BE2C (cell line): ENCODE results near the gene KRT2.

ENCODE experiments used
- DNase-seq: peaks from one replicate; pipeline ENCODE4 v3.0.0-alpha.2; 2020
- H3K27me3 ChIP-seq: fragments of 250-450 bp; sonication (Bioruptor Pico); 2 replicates; pipeline ENCODE4 v1.5.1; 2020; ENCODE audit warnings: mild to moderate bottlenecking
- H3K36me3 ChIP-seq: fragments of 250-450 bp; sonication (Bioruptor Pico); 2 replicates; pipeline ENCODE4 v1.5.1; 2020; ENCODE audit warnings: mild to moderate bottlenecking
- H3K4me1 ChIP-seq: fragments of 250-450 bp; sonication (Bioruptor Pico); 2 replicates; pipeline ENCODE4 v1.5.1; 2020
- H3K4me3 ChIP-seq: 2 replicates; pipeline ENCODE4 v1.5.1; 2011; ENCODE audit warnings: low read depth, low read length
- H3K9me3 ChIP-seq: fragments of 250-450 bp; sonication (Bioruptor Pico); 2 replicates; pipeline ENCODE4 v1.5.1; 2020
- TF ChIP-seq, protein P1 (sequence below): IDR thresholded peaks from 2 replicates; pipeline ENCODE4 v1.5.1; 2012; ENCODE audit warnings: mild to moderate bottlenecking, low read depth, low read length

KRT2 gene

DNA sequence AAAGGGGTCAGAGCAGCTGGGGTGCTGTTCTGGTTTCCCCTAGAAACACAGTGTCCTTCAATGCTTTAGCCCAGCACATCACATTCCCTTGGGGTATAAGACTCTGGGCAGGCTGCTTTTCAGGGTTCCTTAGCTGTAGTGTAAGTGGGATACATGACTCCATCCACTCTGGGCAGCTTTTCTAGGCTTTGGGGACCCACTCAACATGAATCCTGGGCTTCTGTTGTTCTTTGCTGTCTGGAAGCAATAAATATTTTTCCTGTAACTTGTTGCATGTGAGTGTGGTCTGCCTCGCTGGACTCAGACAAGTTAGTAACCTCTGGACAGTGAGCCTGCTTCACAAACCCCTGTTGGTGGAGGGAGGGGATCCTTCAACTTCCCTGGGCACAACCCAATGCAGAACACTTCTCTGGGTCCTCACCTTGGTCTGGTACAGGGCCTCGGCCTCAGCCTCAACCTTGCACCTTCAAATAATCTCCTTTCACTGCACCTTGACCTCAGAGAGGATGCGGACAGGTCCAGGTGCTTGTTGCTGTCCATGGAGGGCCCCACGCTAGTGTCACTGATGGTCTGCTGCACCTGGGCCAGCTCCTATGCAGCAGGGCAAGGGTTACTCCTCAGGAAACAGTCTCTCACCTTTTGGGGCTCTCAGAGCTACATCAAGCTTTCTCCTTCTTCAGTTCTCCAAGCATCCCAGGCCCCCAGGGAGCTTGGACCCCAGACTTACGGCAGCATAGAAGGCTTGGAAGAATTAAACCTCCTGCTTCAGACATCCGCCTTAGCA is 20.1 kb downstream of the KRT2 start:
- H3K36me3 ChIP-seq: no peaks in the 10 kb centered on the region
- no peaks in the 10 kb centered on the region for H3K4me1 ChIP-seq
- H3K9me3 ChIP-seq: no peaks in the 10 kb centered on the region
- H3K4me3 ChIP-seq: no peak overlapping the region
- no peak for DNase-seq
- TF ChIP-seq, protein P1, sequence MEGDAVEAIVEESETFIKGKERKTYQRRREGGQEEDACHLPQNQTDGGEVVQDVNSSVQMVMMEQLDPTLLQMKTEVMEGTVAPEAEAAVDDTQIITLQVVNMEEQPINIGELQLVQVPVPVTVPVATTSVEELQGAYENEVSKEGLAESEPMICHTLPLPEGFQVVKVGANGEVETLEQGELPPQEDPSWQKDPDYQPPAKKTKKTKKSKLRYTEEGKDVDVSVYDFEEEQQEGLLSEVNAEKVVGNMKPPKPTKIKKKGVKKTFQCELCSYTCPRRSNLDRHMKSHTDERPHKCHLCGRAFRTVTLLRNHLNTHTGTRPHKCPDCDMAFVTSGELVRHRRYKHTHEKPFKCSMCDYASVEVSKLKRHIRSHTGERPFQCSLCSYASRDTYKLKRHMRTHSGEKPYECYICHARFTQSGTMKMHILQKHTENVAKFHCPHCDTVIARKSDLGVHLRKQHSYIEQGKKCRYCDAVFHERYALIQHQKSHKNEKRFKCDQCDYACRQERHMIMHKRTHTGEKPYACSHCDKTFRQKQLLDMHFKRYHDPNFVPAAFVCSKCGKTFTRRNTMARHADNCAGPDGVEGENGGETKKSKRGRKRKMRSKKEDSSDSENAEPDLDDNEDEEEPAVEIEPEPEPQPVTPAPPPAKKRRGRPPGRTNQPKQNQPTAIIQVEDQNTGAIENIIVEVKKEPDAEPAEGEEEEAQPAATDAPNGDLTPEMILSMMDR: no peak
- peaks cover 16% of the 10 kb centered on the region for H3K27me3 ChIP-seq

DNA sequence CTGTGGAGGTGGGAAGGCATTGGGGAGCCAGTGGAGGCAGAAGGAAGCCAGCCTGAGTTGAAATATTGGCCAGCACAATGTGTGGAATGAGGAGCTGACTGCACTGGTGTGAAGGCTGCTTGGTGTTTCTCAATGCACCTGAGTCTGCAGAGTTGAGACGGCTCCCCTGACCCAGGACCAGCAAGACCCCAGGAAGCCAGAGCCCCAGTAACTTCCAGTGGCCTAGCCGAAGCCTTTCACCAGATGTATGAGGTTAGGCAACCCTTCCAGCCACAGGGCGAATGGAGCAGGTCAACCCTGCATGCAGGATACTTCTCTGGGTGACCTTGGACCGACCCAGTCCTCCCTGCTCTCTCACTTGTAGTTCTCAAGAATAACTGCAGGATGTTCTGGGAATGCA is 20.7 kb downstream of the KRT2 start:
- H3K9me3 ChIP-seq: no peaks in the 10 kb centered on the region
- no peaks in the 10 kb centered on the region for H3K4me1 ChIP-seq
- no peaks in the 10 kb centered on the region for H3K36me3 ChIP-seq
- H3K27me3 ChIP-seq: peaks cover 16% of the 10 kb centered on the region
- no peak for DNase-seq
- TF ChIP-seq, protein P1: no peak
- no peak overlapping the region for H3K4me3 ChIP-seq

DNA sequence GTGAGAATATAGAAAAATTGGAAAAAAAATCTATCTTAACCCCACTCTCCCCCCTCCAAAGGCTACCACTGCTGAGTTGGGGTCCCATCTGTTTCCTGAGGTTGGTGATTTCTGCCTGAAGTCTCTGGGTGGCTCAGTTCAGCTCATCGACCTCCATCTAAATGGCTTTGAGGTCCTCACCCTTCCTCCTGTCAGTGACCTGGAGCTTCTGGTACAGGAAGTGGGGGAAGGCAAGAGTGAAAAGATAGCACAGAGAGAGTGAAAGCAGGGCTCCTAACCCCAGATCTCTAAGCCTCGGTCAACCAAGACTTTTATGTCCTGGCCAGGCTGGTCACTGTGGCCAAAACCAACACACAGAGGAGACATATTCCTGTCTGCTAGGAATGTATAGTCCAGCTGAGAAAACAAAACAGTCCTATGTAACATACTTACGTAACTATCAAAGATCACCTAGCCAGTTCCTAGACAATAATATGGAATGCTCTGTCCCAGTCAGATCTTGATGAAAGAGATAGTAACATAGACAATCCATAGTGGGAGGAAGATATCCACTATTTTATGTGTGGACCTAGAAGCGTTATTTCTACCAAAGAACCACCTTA is 21.3 kb downstream of the KRT2 start:
- Histone ChIP-seq H3K4me3 (no peak overlapping the region), H3K4me1 (no peaks in the 10 kb centered on the region), H3K36me3 (no peaks in the 10 kb centered on the region), H3K9me3 (no peaks in the 10 kb centered on the region), H3K27me3 (peaks cover 16% of the 10 kb centered on the region)
- TF ChIP-seq, protein P1: no peak
- DNase-seq: no peak

DNA sequence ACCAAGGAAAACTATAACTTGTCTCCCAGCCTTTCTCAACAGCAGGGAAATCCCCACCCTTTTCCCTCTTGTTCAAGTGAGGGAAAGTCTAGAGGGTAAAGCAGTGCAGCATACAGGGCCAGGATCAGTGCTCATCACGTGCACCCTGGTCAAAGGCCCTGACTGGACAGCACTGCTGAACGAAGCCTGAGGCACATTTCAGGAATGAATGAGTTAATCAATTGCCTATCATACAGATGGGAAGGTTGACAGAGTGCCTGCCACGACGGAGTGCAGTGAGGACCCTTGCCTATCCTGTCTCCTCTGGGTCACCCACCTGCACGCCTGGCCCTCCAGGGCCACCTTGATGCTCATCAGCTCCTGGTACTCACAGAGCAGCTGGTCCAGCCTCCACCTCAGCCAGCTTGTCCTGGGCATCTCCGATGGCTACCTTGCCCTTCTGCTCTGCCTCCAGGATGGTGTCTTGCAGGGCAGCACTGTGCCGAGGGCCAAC is 22.0 kb downstream of the KRT2 start:
- H3K27me3 ChIP-seq: peaks cover 16% of the 10 kb centered on the region
- no peak for DNase-seq
- H3K9me3 ChIP-seq: no peaks in the 10 kb centered on the region
- no peak overlapping the region for H3K4me3 ChIP-seq
- H3K4me1 ChIP-seq: no peaks in the 10 kb centered on the region
- TF ChIP-seq, protein P1: no peak
- H3K36me3 ChIP-seq: no peaks in the 10 kb centered on the region

DNA sequence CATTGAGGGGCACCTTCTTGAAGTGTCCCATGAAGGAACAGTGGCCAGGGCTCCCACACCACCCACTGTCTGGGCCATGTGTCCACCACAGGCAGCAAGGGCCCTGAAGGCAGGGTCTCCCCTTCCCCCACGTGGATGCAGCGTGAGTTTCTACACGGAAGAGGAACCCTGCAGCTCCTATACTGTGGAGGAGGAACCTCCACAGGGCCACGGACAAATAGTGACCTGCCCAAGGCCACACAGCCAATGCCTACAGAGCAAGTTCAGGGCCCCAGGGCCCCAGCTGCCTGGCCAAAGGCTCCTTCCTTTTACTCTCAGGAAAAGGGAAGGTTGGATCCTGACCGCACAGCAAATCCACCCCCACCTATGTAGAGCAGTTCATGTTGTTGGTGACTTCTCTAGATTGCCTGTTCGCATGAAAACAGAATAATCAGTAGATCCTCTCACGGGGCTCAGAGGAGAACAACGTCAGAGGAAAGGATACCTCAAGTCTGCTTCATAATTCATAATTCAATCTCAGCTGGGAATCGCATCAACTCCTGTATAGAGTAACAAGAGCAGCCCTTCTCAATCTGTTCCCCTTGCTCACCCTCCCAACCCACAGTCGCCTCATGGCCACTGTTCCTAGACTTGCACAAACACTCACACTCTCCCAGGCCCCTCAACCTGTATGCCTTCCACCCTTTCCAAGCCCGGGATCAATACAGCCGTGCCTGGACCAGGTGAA is 22.6 kb downstream of the KRT2 start:
- no peak for DNase-seq
- H3K9me3 ChIP-seq: no peaks in the 10 kb centered on the region
- H3K36me3 ChIP-seq: no peaks in the 10 kb centered on the region
- H3K4me3 ChIP-seq: no peak overlapping the region
- H3K27me3 ChIP-seq: peaks cover 16% of the 10 kb centered on the region
- no peaks in the 10 kb centered on the region for H3K4me1 ChIP-seq
- TF ChIP-seq, protein P1: no peak

DNA sequence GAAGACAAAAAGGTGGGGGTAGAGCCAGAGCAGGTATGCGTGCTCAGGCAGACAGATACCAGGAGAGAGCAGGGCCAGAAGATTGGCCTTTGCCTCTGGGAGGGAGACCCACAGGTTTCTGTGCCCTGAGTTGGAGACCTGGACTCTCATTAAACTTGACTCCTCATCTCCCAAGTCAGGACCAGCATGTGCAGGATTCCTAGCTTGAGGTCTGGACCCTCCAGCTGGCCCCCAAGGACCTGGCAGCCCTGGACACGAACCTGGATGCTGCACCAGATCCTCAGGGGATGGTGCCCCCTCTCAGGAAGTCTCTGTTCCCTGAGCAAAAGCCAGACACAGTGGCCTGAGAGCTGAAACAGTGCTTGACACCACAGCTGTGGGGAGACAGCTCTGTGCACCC is 23.2 kb downstream of the KRT2 start:
- TF ChIP-seq, protein P1: no peak
- no peak overlapping the region for H3K4me3 ChIP-seq
- H3K27me3 ChIP-seq: peaks cover 12% of the 10 kb centered on the region
- DNase-seq: no peak
- H3K36me3 ChIP-seq: no peaks in the 10 kb centered on the region
- H3K4me1 ChIP-seq: no peaks in the 10 kb centered on the region
- H3K9me3 ChIP-seq: no peaks in the 10 kb centered on the region
